HK-2 (cell line): ENCODE measurements around the gene ACD.

Source experiments
- DNase-seq: peaks from one replicate; pipeline ENCODE4 v3.0.0-alpha.2; 2018; ENCODE audit not compliant: unreplicated experiment

Gene ACD

DNA sequence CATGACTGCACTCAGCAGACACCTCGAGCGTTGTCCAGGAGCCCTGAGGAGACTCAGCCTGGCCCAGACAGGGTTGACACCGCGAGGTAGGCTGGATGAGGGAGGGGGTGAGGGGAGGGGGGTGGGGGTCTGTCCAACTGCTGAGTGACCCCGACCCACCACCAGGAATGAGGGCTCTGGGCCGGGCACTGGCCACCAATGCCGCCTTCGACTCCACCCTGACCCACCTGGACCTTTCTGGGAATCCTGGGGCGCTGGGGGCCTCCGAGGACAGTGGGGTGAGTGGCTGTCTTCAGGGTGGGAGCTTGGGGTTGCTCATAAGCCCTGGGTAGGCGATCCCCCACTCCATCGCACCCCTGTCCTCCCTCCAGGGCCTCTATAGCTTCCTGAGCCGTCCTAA is 12.4 kb downstream of the ACD start:
- no peak for DNase-seq

DNA sequence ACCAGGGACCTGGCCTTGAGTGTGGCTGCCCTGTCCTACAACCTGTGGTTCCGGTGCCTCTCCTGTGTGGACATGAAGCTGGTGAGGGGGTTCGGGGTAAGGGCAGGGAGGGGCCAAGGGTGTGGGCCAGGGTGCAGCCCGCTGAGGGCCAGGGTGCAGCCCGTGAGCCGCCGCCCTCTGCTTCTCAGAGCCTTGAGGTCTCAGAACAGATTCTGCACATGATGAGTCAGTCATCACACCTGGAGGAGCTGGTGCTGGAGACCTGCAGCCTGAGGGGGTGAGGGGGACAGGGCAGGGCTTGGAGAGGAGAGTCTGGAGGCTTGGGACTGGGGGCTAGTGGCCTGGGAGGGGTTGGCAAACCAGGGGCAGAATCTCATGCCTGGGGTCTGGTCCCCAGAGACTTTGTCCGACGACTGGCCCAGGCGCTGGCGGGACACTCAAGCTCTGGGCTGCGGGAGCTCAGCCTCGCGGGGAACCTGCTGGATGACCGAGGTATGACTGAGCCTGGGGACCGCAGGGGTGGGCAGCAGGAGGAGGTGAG is 12.9 kb downstream of the ACD start:
- DNase-seq = no peak

- no peak for DNase-seq
Measured at GRCh38 chr16:67645397-67646121, 14.5 kb downstream of the ACD start.

- DNase-seq = no peak
Measured at GRCh38 chr16:67644038-67644437, 16.0 kb downstream of the ACD start.

- DNase-seq = no peak
Measured at GRCh38 chr16:67641779-67642708, 18.0 kb downstream of the ACD start.

DNA sequence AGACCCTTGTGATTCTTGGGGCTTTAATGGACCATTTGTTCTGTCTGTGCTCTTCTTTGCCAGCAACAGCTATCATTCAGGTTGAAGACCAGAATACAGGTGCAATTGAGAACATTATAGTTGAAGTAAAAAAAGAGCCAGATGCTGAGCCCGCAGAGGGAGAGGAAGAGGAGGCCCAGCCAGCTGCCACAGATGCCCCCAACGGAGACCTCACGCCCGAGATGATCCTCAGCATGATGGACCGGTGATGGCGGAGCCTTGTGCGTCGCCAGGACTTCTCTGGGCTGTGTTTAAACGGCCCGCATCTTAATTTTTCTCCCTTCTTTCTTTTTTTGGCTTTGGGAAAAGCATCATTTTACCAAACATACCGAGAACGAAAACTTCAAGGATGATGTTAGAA is 22.4 kb downstream of the ACD start:
- DNase-seq = no peak

DNA sequence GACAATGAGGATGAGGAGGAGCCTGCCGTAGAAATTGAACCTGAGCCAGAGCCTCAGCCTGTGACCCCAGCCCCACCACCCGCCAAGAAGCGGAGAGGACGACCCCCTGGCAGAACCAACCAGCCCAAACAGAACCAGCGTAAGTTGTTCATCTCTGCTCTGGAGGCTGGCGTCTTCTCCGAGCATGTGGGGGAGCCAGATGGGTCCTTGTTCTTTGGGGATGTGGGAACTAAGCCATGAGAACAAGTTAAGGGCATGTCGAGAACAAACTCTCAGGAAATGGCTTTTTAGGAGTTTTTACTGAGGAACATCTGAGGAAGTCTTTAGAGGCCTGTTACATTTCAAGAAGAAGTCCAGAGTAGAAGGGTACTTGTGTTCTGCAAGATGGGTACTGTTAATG is 23.3 kb downstream of the ACD start:
- no peak for DNase-seq

DNA sequence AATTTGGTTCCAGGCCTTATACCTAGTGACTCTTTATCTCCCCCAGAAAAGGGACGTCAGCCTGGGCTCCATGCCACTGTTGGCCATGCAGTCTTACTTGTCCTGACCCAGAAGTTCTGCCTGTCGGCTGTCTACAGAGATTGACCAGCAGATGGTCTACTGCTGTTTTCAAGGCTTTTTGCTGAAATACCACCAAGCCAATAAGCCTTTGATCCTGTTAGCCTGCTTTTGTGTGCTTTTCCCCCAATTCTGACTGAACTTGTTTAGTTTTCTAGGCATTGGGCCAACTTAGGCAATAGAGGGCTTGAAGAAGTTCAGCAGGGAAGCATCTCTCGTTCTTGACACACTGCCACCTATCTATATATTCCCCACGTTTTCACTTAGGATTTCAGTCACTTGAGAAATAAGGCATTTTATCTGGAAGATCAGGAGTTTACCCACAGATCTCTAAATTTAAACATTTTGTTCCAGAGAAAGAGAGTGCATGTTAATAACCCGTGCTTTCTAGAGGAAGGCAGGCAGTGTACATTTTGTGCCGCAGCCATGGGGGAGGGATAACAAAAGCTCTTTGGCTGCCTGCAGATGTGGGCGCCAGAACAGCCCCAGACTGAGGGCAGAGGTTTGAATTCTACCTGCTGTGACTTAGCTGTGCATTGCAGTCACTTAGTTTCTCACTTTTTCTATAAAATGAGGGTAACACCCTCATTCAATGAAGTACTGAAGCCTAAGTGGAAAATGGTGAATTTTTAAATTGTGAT is 27.5 kb downstream of the ACD start:
- no peak for DNase-seq

DNA sequence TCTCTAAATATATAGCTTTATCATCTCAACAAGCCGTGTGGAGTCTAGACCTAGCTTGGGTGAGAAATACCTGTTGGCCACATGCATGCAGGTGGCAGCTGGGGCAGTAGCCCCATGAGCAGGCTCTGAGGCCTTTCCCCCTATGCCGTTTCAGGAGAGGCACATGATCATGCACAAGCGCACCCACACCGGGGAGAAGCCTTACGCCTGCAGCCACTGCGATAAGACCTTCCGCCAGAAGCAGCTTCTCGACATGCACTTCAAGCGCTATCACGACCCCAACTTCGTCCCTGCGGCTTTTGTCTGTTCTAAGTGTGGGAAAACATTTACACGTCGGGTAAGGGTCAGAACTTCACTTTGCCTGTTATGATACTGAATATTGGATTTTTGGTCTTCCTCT is 31.8 kb downstream of the ACD start:
- no peak for DNase-seq

GRCh38 chr16:67613808-67614207 is 46.3 kb downstream of the ACD start:
- DNase-seq = no peak

DNA sequence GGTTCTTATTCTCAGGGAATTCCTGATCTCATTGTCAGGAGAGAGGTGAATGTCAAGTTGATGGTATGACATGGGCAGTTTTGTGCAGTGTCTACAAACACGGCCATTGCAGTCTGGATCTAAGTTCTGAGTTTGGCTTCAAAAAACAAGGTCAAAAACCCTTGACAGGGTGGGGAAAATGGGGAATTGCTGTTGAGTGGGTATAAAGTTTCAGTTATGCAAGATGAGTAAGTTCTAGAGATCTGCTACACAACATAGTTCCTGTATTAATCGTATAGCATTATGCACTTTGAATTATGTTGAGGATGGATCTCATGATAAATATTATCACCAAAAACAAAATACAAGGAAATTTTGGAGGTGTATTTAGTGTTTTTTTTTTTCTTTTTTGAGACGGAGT is 51.7 kb downstream of the ACD start:
- DNase-seq = no peak
